OCI-LY7 (cell line): ENCODE measurements around the gene NSD1. TPM values are rescaled to one million over a fixed set of nuclear protein-coding genes. Genes with fewer than 3 reads are reported as not detected.

ENCODE experiments used
- BruUV-seq: library from RNA; stranded (reverse); fragments of 400-500 nt; replicated peaks from 2 replicates; lab custom pipeline; 2021; lab: Mats Ljungman, UMichigan
- CTCF ChIA-PET: fragments of 300-600 bp; sonication (Branson Sonifier 250); formaldehyde crosslinking; loops from one replicate; lab custom pipeline; 2022; ENCODE audit warnings: antibody characterized with exemption; ENCODE audit not compliant: unreplicated experiment; lab: Charles Lee
- POLR2A ChIA-PET: fragments of 300-600 bp; sonication (Branson Sonifier 250); formaldehyde crosslinking; loops from one replicate; lab custom pipeline; 2022; ENCODE audit warnings: antibody characterized with exemption; lab: Charles Lee
- DNase-seq: peaks from one replicate; pipeline ENCODE4 v3.0.0-alpha.2; 2015; ENCODE audit warnings: low spot score
- H2AFZ ChIP-seq: fragments of 200-600 bp; sonication (generic), shearing (Covaris generic); 2 replicates; pipeline ENCODE4 v1.6.1; 2014; ENCODE audit warnings: mild to moderate bottlenecking, antibody characterized with exemption, low read length, moderate library complexity
- H3K27ac ChIP-seq: fragments of 200-600 bp; sonication (generic); 2 replicates; pipeline ENCODE4 v1.5.1; 2014; ENCODE audit warnings: mixed run types, low read depth, mild to moderate bottlenecking, moderate library complexity, low read length, inconsistent platforms; ENCODE audit not compliant: poor library complexity, severe bottlenecking
- H3K36me3 ChIP-seq: fragments of 200-600 bp; sonication (generic); 2 replicates; pipeline ENCODE4 v1.6.1; 2014; ENCODE audit warnings: mild to moderate bottlenecking, antibody characterized with exemption, low read length, moderate library complexity, mixed read lengths; ENCODE audit not compliant: insufficient read depth
- H3K4me1 ChIP-seq: fragments of 200-600 bp; sonication (generic); 2 replicates; pipeline ENCODE4 v1.5.1; 2014; ENCODE audit warnings: mild to moderate bottlenecking, low read length; ENCODE audit not compliant: insufficient read depth, poor library complexity, severe bottlenecking
- H3K4me2 ChIP-seq: fragments of 200-600 bp; sonication (generic); 2 replicates; pipeline ENCODE4 v1.6.1; 2014; ENCODE audit warnings: mild to moderate bottlenecking, low read length
- H3K4me3 ChIP-seq: fragments of 200-600 bp; sonication (generic); 2 replicates; pipeline ENCODE4 v1.5.1; 2014; ENCODE audit warnings: mild to moderate bottlenecking, low read depth, low read length; ENCODE audit not compliant: poor library complexity, severe bottlenecking
- H3K79me2 ChIP-seq: fragments of 200-600 bp; sonication (generic); 2 replicates; pipeline ENCODE4 v1.6.1; 2016; ENCODE audit warnings: low read depth, mild to moderate bottlenecking, low read length, moderate library complexity, mixed read lengths; ENCODE audit not compliant: insufficient read depth
- H3K9me2 ChIP-seq: fragments of 200-600 bp; sonication (generic); 2 replicates; pipeline ENCODE4 v1.6.1; 2016; ENCODE audit warnings: mild to moderate bottlenecking, low read length, mixed read lengths; ENCODE audit not compliant: insufficient read depth
- H3K9me3 ChIP-seq: fragments of 200-600 bp; sonication (generic); 2 replicates; pipeline ENCODE4 v1.6.1; 2014; ENCODE audit warnings: mild to moderate bottlenecking, mixed run types, low read length, mixed read lengths
- H4K20me1 ChIP-seq: fragments of 200-600 bp; sonication (generic); 2 replicates; pipeline ENCODE4 v1.6.1; 2014; ENCODE audit warnings: mild to moderate bottlenecking, antibody characterized with exemption, low read length, moderate library complexity, mixed read lengths; ENCODE audit not compliant: insufficient read depth
- EZH2phosphoT487 ChIP-seq: fragments of 200-600 bp; sonication (generic); IDR thresholded peaks from 2 replicates; pipeline ENCODE4 v1.6.1; 2018; ENCODE audit warnings: low read depth, borderline replicate concordance, mild to moderate bottlenecking, mixed run types, antibody characterized with exemption, low read length, moderate library complexity, mixed read lengths
- intact Hi-C: fragments of 100-400 bp; cut with micrococcal nuclease; formaldehyde crosslinking; loops from one replicate; pipeline ENCODE4 v1.10.0; 2022; ENCODE audit not compliant: unreplicated experiment
- total RNA-seq, 2 experiments: library from RNA; depleted of rRNA in 1 of 2; stranded (reverse); fragments of >200 nt in 1 of 2; shearing (Covaris generic) in 1 of 2; gene quantifications; 2 replicates each; pipeline ENCODE4 v1.2.3, GENCODE V29; 2014 to 2022
- TF ChIP-seq, protein P1 (sequence below): fragments of 200-600 bp; sonication (generic); conservative IDR thresholded peaks from 2 replicates; pipeline ENCODE4 v1.5.1; 2014; ENCODE audit warnings: mild to moderate bottlenecking, antibody characterized with exemption, low read length, moderate library complexity, mixed read lengths

Gene NSD1
- total RNA-seq, 2 experiments from 2014 or later = 64.3 to 142 TPM

DNA sequence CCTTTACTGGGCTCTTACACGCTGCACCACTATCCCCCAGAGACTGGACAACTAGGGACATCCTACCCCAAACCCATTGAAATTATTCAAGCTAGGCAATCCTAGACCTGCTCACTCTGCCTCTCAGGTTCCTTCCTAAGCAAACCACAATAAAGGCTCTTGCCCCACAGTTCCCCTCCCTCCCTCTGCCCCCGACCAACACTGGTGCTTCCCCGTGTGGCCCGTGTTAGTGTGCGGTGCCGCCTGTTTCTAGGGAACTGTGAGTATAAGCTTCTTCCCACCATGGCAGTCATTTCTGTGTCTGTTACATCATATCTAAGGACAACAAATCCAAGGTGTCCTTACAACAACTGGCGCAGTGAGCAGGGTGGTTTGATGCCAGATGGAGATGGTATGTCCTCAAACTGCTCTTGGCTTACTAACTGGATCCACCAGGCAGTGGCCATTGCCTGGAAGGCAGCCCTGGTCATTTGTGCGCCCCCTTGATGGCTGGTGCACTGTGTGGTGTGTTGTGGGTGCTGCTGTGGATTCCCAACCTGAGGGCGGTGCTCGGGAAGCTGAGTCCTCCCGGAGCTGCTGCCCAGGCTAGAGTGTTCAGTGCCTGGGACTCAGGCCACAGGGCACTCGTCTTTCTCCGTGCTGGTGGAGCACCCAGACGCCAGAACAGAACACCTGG lies 186.5 kb downstream of the NSD1 start:
- peaks cover 4% of the 10 kb centered on the region for H3K4me1 ChIP-seq
- H3K79me2 ChIP-seq = no peaks in the 10 kb centered on the region
- no peak overlapping the region for H2AFZ ChIP-seq
- no TSS peak for BruUV-seq
- H3K36me3 ChIP-seq = peaks cover 6% of the 10 kb centered on the region; the same call in 1 of the 2 replicates
- H3K9me3 ChIP-seq = no peaks in the 10 kb centered on the region
- ChIA-PET CTCF (no interaction called here), POLR2A (interaction anchor here (0.6 to 0.8 kb wide), 2 partner anchors 23 to 31 kb away, joined by 3 read pairs; no protein-coding TSS in a partner anchor)
- no peak for TF ChIP-seq EZH2phosphoT487
- TF ChIP-seq, protein P1, sequence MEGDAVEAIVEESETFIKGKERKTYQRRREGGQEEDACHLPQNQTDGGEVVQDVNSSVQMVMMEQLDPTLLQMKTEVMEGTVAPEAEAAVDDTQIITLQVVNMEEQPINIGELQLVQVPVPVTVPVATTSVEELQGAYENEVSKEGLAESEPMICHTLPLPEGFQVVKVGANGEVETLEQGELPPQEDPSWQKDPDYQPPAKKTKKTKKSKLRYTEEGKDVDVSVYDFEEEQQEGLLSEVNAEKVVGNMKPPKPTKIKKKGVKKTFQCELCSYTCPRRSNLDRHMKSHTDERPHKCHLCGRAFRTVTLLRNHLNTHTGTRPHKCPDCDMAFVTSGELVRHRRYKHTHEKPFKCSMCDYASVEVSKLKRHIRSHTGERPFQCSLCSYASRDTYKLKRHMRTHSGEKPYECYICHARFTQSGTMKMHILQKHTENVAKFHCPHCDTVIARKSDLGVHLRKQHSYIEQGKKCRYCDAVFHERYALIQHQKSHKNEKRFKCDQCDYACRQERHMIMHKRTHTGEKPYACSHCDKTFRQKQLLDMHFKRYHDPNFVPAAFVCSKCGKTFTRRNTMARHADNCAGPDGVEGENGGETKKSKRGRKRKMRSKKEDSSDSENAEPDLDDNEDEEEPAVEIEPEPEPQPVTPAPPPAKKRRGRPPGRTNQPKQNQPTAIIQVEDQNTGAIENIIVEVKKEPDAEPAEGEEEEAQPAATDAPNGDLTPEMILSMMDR = no peak
- no peak overlapping the region for H3K4me2 ChIP-seq
- no peak overlapping the region for H3K27ac ChIP-seq
- H4K20me1 ChIP-seq = no peaks in the 10 kb centered on the region
- H3K9me2 ChIP-seq = no peaks in the 10 kb centered on the region
- no peak for DNase-seq
- no peak overlapping the region for H3K4me3 ChIP-seq
- intact Hi-C loops = no loop called here

DNA sequence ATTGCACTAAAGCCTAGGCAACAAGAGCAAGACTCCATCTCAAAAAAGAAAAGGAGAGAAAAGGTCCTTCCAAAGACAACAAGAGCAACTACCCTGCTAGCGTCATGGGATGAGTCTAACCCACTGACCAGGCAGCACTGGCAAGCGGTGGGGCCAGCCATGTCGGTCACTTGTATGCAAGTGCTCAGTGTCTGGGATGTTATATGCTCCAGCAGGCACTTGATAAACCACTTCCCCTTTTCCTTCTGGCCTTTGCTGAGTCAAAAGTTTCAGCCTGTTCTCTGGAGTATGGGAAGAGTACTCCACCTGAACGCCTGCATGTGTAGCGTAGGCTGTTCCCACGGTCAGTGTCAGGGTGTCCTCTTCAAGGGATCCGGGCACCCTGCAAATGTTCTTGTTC lies 187.3 kb downstream of the NSD1 start:
- Histone ChIP-seq H3K36me3 (peaks cover 6% of the 10 kb centered on the region; the same call in 1 of the 2 replicates), H3K27ac (no peak overlapping the region), H3K9me2 (no peaks in the 10 kb centered on the region), H3K4me3 (no peak overlapping the region), H3K9me3 (no peaks in the 10 kb centered on the region), H3K79me2 (no peaks in the 10 kb centered on the region), H2AFZ (no peak overlapping the region), H4K20me1 (no peaks in the 10 kb centered on the region), H3K4me1 (peaks cover 4% of the 10 kb centered on the region), H3K4me2 (no peak overlapping the region)
- TF ChIP-seq, protein P1 = no peak
- no TSS peak for BruUV-seq
- intact Hi-C loops = no loop called here
- no peak for DNase-seq
- ChIA-PET CTCF (no interaction called here), POLR2A (interaction anchor here (0.6 to 0.7 kb wide), 3 partner anchors 24 to 324 kb away, joined by 3 to 4 read pairs (median 3); no protein-coding TSS in a partner anchor)

DNA sequence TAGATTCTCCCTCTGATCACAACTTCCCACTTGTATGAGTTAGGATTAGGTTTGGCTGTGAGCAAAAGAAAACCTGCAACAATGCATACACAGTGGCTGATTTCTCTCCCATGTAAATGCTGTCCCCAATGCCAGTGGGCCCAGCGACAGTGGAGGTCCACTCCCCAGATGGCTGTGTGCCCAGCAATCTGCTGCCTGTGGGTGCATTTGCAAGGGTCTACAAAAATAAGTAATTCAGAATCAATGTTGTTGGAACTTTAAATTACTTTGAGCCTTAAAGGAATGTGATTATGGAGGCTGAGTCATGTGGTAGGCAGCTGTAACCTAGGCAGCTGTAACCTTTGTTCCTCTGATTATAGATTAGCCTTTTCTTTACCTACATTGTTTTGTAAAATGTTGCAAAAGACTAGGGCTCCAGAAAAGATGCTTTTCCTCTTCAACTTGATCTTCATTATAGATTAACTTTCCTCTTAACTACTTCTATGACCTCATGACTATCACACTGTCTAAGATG lies 192.4 kb downstream of the NSD1 start:
- TSS peak; percentile 42 for BruUV-seq

More for the DNA sequence above, 192.4 kb downstream of the NSD1 start:
- Histone ChIP-seq H3K9me3 (no peaks in the 10 kb centered on the region), H3K4me3 (no peak overlapping the region), H3K27ac (no peak overlapping the region), H2AFZ (no peak overlapping the region), H3K4me1 (no peaks in the 10 kb centered on the region), H3K79me2 (no peaks in the 10 kb centered on the region), H3K4me2 (no peak overlapping the region), H4K20me1 (no peaks in the 10 kb centered on the region), H3K36me3 (peaks cover 21% of the 10 kb centered on the region; the same call in 1 of the 2 replicates), H3K9me2 (no peaks in the 10 kb centered on the region)
- ChIA-PET CTCF (no interaction called here), POLR2A (no interaction called here)
- no peak for DNase-seq
- no peak for TF ChIP-seq EZH2phosphoT487
- TF ChIP-seq, protein P1 = no peak
- intact Hi-C loops = no loop called here
